ENCODE results near the gene EFNB1.

EFNB1 gene

GRCh38 chrX:68829582-68830418 lies 979 bp downstream of the EFNB1 start:
- no peak for TF ChIP-seq CTCF (IDR thresholded peaks at IDR 0.05; ENCODE audit: low read depth, low read length)
- DNase-seq (ENCODE audit: extremely low read depth, low read depth) = no peak

- no peak for TF ChIP-seq CTCF (IDR thresholded peaks at IDR 0.05; ENCODE audit: low read depth, low read length)
- no peak for DNase-seq (ENCODE audit: extremely low read depth, low read depth)
These were observed 1.9 kb downstream of the EFNB1 start for GRCh38 chrX:68830419-68831404.

- no peak for DNase-seq (ENCODE audit: extremely low read depth, low read depth)
- TF ChIP-seq CTCF (IDR thresholded peaks at IDR 0.05; ENCODE audit: low read depth, low read length) = no peak
These were observed 2.7 kb downstream of the EFNB1 start for GRCh38 chrX:68831405-68832100.

GRCh38 chrX:68832101-68832416 lies 3.2 kb downstream of the EFNB1 start:
- DNase-seq (ENCODE audit: extremely low read depth, low read depth) = peak; percentile 25
- TF ChIP-seq CTCF (IDR thresholded peaks at IDR 0.05; ENCODE audit: low read depth, low read length) = no peak

GRCh38 chrX:68832516-68833447 lies 4.0 kb downstream of the EFNB1 start:
- TF ChIP-seq CTCF (IDR thresholded peaks at IDR 0.05; ENCODE audit: low read depth, low read length) = no peak
- no peak for DNase-seq (ENCODE audit: extremely low read depth, low read depth)

- DNase-seq (ENCODE audit: extremely low read depth, low read depth) = no peak
- no peak for TF ChIP-seq CTCF (IDR thresholded peaks at IDR 0.05; ENCODE audit: low read depth, low read length)
These were observed 4.6 kb downstream of the EFNB1 start for GRCh38 chrX:68833448-68833805.

Measured in AG09319 (cell line).